GM19324 (cell line): Measurements from ENCODE around the gene GLDN.
A peak's percentile ranks its signal among the peaks of the same experiment; 100 is the strongest.

Source experiments
- ATAC-seq: cut with Tn5 transposase; IDR thresholded peaks from one replicate; pipeline ENCODE4 v1.9.1; 2021; ENCODE audit warnings: mild to moderate bottlenecking, moderate library complexity; ENCODE audit not compliant: unreplicated experiment, low FRiP score

Gene GLDN

DNA sequence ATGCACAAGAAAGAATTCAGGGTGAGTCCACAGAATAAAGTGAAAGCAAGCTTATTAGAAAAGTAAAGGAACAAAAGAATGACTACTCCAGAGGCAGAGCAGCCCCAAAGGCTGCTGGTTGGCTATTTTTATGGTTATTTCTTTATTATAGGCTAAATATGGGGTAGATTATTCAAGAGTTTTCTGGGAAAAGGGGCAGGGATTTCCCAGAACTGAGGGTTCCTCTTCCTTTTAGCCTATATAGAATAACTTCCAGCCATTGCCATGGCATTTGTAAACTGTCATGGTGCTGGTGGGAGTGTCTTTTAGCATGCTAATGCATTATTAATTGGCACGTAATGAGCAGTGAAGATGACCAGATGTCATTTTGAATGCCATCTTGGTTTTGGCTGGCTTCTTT lies 13.6 kb downstream of the GLDN start:
- no peak for ATAC-seq

DNA sequence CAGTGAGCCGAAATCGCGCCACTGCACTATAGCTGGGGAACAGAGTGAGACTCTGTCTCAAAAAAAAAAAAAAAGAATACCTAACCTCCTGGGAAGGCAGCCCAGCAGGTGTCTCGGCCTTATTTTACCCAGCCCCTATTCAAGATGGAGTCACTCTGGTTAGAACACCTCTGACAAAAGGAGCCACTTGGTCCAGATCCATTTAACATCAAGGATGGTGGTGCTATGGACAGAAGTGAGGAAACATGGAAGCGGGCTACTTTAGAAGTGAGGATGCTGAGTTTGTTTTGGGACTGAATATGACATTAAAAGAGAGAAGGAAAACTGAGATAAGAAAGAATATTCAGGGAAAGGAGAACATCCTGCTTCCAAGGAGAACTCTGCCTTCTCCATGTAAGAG lies 14.7 kb downstream of the GLDN start:
- ATAC-seq, result no peak

GRCh38 chr15:51356983-51357382 lies 15.5 kb downstream of the GLDN start:
- ATAC-seq, result no peak

DNA sequence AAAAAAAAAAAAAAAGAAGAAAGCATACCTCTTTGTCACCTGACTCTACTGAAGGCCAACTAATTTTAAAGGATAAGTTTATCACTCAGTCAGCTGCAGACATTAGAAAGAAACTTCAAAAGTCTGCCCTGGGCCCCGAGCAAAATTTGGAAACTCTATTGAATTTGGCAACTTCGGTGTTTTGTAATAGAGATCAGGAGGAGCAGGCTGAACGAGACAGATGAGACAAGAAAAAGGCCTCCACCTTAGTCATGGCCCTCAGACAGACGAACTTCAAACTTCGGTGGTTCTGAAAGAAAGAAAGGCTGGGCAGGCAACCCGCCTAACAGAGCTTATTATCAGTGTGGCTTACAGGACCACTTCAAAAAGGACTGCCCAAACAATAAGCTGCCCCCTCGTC lies 18.5 kb downstream of the GLDN start:
- no peak for ATAC-seq

- no peak for ATAC-seq
Observed at GRCh38 chr15:51363383-51363782, 21.9 kb downstream of the GLDN start.

DNA sequence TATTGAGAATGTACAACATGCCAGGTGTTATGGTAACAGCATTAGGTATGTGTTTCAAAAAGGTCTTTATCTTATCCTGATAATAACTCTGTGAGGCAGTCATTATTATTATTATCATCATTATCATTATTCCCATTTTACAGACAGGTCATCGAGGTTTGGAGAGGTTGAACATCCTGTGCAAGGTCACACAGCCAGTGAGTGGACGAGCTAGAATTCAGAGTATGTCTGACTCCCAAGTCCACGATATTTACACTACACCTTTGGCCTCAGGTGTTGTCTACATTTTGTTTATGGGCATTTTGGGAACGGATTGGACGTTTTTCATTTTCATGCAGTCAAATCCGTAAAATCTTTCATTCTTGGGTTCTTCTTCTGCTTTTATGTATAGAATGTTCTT lies 24.0 kb downstream of the GLDN start:
- ATAC-seq, result no peak

- no peak for ATAC-seq
Observed at GRCh38 chr15:51366071-51366470, 24.6 kb downstream of the GLDN start.

- no peak for ATAC-seq
Observed at GRCh38 chr15:51366920-51367319, 25.5 kb downstream of the GLDN start.

GRCh38 chr15:51367322-51367976 lies 26.0 kb downstream of the GLDN start:
- no peak for ATAC-seq

GRCh38 chr15:51368307-51368706 lies 26.9 kb downstream of the GLDN start:
- ATAC-seq, result no peak

DNA sequence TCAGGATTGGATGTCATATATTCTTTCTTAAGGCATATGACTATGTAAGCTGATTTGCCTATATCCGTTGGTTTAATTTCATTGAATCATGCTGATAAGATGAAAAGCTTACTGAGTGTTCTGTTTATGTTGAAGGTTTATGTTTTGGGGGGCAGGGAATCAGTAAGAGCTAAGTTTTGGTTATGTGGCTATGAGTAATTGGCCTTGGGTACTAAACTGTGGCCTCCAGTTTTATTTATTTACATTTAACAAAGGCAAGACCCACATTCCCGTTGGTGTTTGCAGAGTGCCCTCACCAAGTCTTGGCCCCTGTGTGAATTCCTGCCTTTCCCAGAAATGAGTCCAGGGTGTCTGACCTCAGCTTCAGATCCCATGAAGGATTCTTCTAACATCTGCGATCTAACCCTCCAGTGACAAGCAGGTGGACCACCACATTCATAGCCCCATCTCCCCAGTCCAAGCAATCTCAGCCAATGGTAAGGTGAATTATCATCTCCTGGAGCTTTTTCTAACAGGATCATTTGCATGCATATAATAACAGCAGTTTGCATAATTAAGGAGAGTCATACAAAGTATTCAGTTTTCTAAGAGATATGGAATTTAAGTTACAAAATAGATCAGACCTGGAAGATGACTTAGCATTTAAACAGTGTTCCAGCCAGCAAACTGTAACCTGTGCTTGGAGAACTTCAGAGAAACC lies 27.4 kb downstream of the GLDN start:
- no peak for ATAC-seq

DNA sequence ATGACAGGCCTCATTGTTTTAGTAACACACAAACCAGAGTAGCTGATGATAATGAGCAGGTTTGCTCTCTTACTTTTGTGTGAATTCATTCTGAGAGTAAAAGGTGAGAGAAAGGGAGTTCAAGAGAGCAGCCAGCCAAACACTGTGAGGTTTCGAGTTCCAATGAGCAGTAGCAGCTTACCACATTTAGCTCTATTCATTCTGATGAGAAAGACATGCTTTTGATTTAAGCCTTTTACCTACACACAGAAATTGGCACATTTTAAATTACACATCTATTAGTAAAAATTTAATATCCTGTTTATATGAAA lies 28.0 kb downstream of the GLDN start:
- no peak for ATAC-seq

DNA sequence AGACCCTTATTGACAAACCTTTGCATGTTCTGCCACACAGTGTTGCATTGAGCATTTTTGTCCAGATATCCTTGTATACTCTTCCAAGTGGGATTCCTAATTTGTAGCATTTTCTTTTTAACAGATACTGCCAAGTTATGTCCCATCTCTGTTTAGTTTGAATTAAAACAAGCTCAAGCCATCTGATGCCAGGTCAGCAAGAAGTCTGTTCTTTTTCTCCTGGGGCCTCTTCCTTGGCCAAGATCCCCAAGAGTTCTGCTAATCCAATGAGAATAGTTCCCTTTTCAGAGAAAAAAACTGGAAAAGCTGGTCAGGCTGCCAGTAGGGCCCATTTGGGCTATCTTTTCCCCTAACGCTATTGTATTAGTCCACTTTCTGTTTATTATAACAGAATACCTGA lies 29.8 kb downstream of the GLDN start:
- no peak for ATAC-seq

DNA sequence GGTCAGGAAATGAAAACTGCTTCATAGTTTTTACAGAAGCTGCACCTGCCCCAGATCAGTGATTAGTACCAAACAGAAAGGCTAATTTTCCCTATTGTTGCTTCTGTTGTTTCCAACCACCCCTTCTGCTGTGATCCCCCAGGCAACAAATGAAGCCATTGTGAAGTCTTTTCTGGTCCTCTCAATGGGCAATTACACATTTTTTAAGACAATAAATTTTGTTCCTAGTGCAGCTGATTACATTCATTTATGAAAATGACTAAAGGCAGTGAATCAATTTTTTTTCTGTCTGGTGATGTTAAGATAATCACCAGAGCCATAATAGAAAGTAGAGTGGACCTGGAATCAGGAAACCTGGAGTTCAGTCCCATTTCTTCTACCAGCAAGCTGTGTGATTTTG lies 32.7 kb downstream of the GLDN start:
- no peak for ATAC-seq

DNA sequence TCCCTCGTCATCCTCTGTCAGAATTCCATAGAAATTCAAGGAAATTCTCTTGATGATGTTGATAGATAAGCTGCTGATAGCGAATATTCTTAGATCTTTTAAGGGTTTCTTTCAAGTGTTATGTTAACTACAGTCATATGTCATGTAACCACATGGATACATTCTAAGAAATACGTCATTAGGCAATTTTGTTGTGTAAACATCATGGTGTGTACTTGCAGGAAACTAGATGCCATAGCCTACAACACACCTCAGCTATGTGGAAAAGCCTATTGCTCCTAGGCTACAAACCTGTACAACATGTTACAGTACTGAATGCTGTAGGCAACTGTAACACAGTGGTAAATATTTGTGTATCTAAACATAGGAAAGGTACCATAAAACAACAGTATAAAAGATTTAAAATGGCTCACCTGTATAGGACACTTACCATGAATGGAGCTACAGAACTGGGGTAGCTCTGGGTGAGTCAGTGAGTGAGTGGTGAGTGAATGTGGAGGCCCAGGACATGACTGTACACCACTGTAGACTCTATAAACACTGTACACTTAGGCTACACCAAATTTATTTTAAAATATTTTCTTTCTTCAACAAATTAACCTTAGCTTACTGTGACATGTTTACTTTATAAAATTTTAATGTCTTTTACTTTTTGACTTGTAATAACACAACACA lies 34.6 kb downstream of the GLDN start:
- no peak for ATAC-seq

- no peak for ATAC-seq
Observed at GRCh38 chr15:51377038-51377786, 35.8 kb downstream of the GLDN start.

DNA sequence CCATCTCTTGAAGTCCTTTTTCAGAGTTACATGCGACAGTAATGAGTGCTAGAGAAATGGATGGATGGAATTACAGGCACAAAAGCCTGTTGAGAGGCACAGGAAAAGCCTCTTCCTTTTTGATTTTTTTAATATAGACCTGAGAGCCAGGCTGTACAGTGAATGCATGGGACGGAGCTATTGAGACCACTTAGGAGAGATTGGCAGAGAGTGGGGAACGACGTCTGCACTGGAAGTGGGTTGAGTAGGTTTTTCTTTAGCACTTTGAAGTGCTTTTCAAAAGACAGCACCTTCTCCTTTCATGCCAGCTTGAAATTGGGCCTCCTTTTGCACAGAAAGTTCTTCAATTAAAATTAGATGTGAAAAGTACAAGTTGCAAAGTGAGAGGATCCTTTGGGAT lies 37.0 kb downstream of the GLDN start:
- no peak for ATAC-seq

GRCh38 chr15:51379390-51379789 lies 37.9 kb downstream of the GLDN start:
- ATAC-seq, result no peak

DNA sequence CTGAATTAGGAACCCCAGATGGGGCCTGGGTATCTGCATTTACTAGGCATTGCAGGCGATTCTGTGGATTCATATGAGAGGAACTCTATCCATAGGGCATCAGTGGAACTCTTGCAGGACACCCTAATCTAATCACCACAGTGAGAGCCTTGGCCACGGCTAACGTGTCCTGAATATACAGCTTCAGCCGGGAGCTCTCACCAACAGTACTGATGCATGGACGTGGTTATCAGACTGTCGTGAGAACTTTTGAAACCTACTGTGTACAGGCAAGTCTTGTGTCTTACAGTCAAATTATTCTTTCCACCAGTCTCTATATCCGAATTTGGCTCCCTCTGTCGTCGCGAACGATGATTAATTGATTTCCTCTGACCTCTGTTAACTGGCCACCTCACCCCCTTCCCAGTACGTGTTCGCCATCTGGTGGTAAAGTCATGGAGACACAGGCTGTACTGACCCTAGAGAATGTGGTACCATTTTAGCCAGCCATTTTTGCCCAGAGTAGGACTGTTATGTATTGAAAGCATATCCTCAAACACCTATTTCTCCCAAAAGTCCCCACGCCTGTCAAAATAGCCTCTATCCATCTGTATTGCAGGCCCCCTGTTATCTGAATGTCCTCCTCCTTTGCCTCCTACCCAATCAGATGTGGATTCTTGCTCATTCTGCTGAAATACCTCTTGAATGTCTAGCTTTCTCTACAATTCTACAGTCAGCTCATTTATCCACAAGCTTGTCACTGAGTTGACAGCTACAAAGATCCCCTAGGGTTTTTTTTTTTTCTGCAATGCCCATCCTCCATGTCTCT lies 39.7 kb downstream of the GLDN start:
- ATAC-seq, result peak; percentile 78

GRCh38 chr15:51382787-51383186 lies 41.3 kb downstream of the GLDN start:
- no peak for ATAC-seq

DNA sequence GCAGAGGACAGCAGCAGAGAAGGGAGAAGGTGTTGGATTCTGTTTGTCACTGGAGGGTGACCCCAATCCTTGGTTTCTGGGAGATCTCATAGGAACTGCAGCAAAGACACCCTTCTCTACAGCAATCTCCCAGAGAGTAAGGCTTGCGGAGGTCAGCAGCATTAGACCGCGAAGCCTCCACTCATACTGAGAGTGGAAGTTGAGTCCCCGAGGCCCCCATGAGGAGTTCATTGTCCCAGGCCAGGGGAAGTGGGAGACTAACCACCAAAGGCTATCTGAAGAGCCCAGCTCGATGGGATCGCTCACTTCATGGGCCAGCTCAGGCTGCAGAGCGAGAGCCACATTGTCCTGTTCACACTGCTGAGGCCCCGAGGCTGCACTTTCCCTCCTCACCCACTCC lies 44.6 kb downstream of the GLDN start:
- no peak for ATAC-seq
